HCT116 (cell line): ENCODE results near the gene MED23. TPM values are rescaled to one million over a fixed set of nuclear protein-coding genes. Genes with fewer than 3 reads are reported as not detected.

Experiments used
- ATAC-seq: fragments of 200-7000 bp; cut with Tn5 transposase; 2 replicates; pipeline ENCODE4 v1.9.1; 2020; ENCODE audit warnings: mild to moderate bottlenecking, moderate library complexity
- BruUV-seq: library from RNA; stranded (reverse); fragments of 400-500 nt; replicated peaks from 2 replicates; lab custom pipeline; 2021; lab: Mats Ljungman, UMichigan
- CTCF ChIA-PET: fragments of 300-600 bp; sonication (Branson Sonifier 250); formaldehyde crosslinking; loops from one replicate; lab custom pipeline; 2021; ENCODE audit warnings: antibody characterized with exemption; lab: Charles Lee
- POLR2A ChIA-PET: fragments of 300-600, 350-600 bp; sonication (Branson Sonifier 250); formaldehyde crosslinking; loops from one replicate; lab custom pipeline; 2021; ENCODE audit warnings: antibody characterized with exemption; lab: Charles Lee
- RAD21 ChIA-PET, 2 experiments: fragments of 300-600 bp; sonication (Branson Sonifier 250); formaldehyde crosslinking; loops; one replicate each; lab custom pipeline; 2023; ENCODE audit warnings: low total read pairs in 2 of 2; ENCODE audit not compliant: uncharacterized antibody in 2 of 2, unreplicated experiment in 2 of 2, low non-redundant PET in 1 of 2; lab: Charles Lee
- DNase-seq: peaks from one replicate; pipeline ENCODE4 v3.0.0-alpha.2; 2010; ENCODE audit warnings: low read depth, low spot score
- H2AFZ ChIP-seq: fragments of 200-600 bp; shearing (Covaris generic), sonication (generic); 2 replicates; pipeline ENCODE4 v1.6.1; 2017; ENCODE audit warnings: low read depth, mixed run types, mixed read lengths, antibody characterized with exemption, low read length; ENCODE audit not compliant: poor library complexity, severe bottlenecking
- H3K27ac ChIP-seq: 2 replicates; pipeline ENCODE4 v1.5.1; 2012; ENCODE audit warnings: low read depth, low read length
- H3K27me3 ChIP-seq: fragments of 200-600 bp; sonication (generic); 2 replicates; pipeline ENCODE4 v1.6.1; 2016; ENCODE audit warnings: mixed run types, low read length, mixed read lengths; ENCODE audit not compliant: insufficient read depth
- H3K36me3 ChIP-seq, 2 experiments: fragments of 200-500 bp in 1 of 2; fragments of 200-600 bp in 1 of 2; sonication (Bioruptor generic) in 1 of 2; sonication (generic) in 1 of 2; 2 replicates each; pipeline versions ENCODE4 v1.5.1 to v1.6.1; 2014 to 2016; ENCODE audit warnings: low read length in 2 of 2, inconsistent platforms in 1 of 2, mixed read lengths in 1 of 2, mixed run types in 1 of 2; ENCODE audit not compliant: insufficient read depth in 2 of 2, control insufficient read depth in 1 of 2
- H3K4me1 ChIP-seq, 2 experiments: fragments of 200-600 bp in 1 of 2; sonication (generic) in 1 of 2; 2 replicates each; pipeline versions ENCODE4 v1.5.1 to v1.6.1; 2012 to 2017; ENCODE audit warnings: low read length in 2 of 2, inconsistent platforms in 1 of 2, mild to moderate bottlenecking in 1 of 2, mixed read lengths in 1 of 2, mixed run types in 1 of 2, moderate library complexity in 1 of 2; ENCODE audit not compliant: insufficient read depth in 2 of 2, control insufficient read depth in 1 of 2
- H3K4me2 ChIP-seq: fragments of 200-600 bp; sonication (generic); 2 replicates; pipeline ENCODE4 v1.6.1; 2017; ENCODE audit warnings: mixed run types, low read length, mixed read lengths
- H3K4me3 ChIP-seq, 2 experiments: fragments of 200-600 bp in 1 of 2; sonication (generic) in 1 of 2; replicated peaks in 1 of 2; 2 replicates each; pipeline ENCODE4 v1.5.1; 2011 to 2016; ENCODE audit warnings: low read length in 2 of 2, control low read depth in 1 of 2, low read depth in 1 of 2, mild to moderate bottlenecking in 1 of 2, mixed read lengths in 1 of 2, mixed run types in 1 of 2
- H3K79me2 ChIP-seq: fragments of 200-600 bp; sonication (generic); 2 replicates; pipeline ENCODE4 v1.6.1; 2017; ENCODE audit warnings: mild to moderate bottlenecking, mixed run types, low read length, moderate library complexity, mixed read lengths; ENCODE audit not compliant: insufficient read depth
- H3K9ac ChIP-seq: fragments of 200-600 bp; sonication (generic); 2 replicates; pipeline ENCODE4 v1.6.1; 2016; ENCODE audit warnings: low read length, mixed read lengths
- H3K9me2 ChIP-seq: fragments of 200-600 bp; sonication (generic), shearing (Covaris generic); 2 replicates; pipeline ENCODE4 v1.6.1; 2017; ENCODE audit warnings: mixed run types, mild to moderate bottlenecking, moderate library complexity; ENCODE audit not compliant: insufficient read depth
- H3K9me3 ChIP-seq, 2 experiments: fragments of 200-500 bp in 1 of 2; fragments of 200-600 bp in 1 of 2; sonication (Bioruptor generic) in 1 of 2; sonication (generic) in 1 of 2; 2 replicates each; pipeline ENCODE4 v1.6.1; 2014 to 2017; ENCODE audit warnings: low read length in 2 of 2, mixed read lengths in 2 of 2, inconsistent platforms in 1 of 2, low read depth in 1 of 2, mild to moderate bottlenecking in 1 of 2, mixed run types in 1 of 2, moderate library complexity in 1 of 2; ENCODE audit not compliant: control insufficient read depth in 1 of 2, insufficient read depth in 1 of 2
- H4K20me1 ChIP-seq: fragments of 200-600 bp; sonication (generic), shearing (Covaris generic); 2 replicates; pipeline ENCODE4 v1.6.1; 2017; ENCODE audit warnings: mixed run types, mild to moderate bottlenecking, moderate library complexity; ENCODE audit not compliant: insufficient read depth
- CBX3 ChIP-seq: IDR thresholded peaks from 2 replicates; pipeline ENCODE4 v1.6.1; 2012; ENCODE audit warnings: low read depth
- CTCF ChIP-seq, 3 experiments: fragments of 200-600 bp in 1 of 3; sonication (generic) in 1 of 3; IDR thresholded peaks in 2 of 3; conservative IDR thresholded peaks in 1 of 3; 2 replicates each; pipeline ENCODE4 v1.5.1; 2012 to 2017; ENCODE audit warnings: low read depth in 2 of 3, low read length in 2 of 3, antibody characterized with exemption in 1 of 3, borderline replicate concordance in 1 of 3, control low read depth in 1 of 3, mild to moderate bottlenecking in 1 of 3, mixed read lengths in 1 of 3, mixed run types in 1 of 3, moderate library complexity in 1 of 3; ENCODE audit not compliant: insufficient read depth in 1 of 3
- EGR1 ChIP-seq: IDR thresholded peaks from 2 replicates; pipeline ENCODE4 v1.6.1; 2012; ENCODE audit warnings: low read depth
- EZH2phosphoT487 ChIP-seq: fragments of 200-600 bp; IDR thresholded peaks from 2 replicates; pipeline ENCODE4 v1.6.1; 2018; ENCODE audit warnings: antibody characterized with exemption, borderline replicate concordance
- FOSL1 ChIP-seq: IDR thresholded peaks from 2 replicates; pipeline ENCODE4 v1.6.1; 2012; ENCODE audit warnings: low read depth
- MAX ChIP-seq: IDR thresholded peaks from 2 replicates; pipeline ENCODE4 v1.6.1; 2012
- POLR2A ChIP-seq: IDR thresholded peaks from 2 replicates; pipeline ENCODE4 v1.7.0; 2011; ENCODE audit warnings: borderline replicate concordance; ENCODE audit not compliant: insufficient read depth, insufficient read length; ENCODE audit errors: extremely low read depth
- RAD21 ChIP-seq: IDR thresholded peaks from 2 replicates; pipeline ENCODE4 v1.6.1; 2012; ENCODE audit warnings: low read depth, mild to moderate bottlenecking
- REST ChIP-seq: IDR thresholded peaks from 2 replicates; pipeline ENCODE4 v1.6.1; 2012; ENCODE audit warnings: low read depth
- SIN3A ChIP-seq: IDR thresholded peaks from 2 replicates; pipeline ENCODE4 v1.6.1; 2012; ENCODE audit warnings: low read depth
- TCF7L2 ChIP-seq: IDR thresholded peaks from 2 replicates; pipeline ENCODE4 v1.7.0; 2011; ENCODE audit warnings: borderline replicate concordance, inconsistent platforms; ENCODE audit not compliant: insufficient read depth, insufficient read length; ENCODE audit errors: extremely low read depth
- YY1 ChIP-seq: IDR thresholded peaks from 2 replicates; pipeline ENCODE4 v1.6.1; 2011; ENCODE audit warnings: low read length, low read depth, moderate library complexity, mild to moderate bottlenecking; ENCODE audit not compliant: insufficient replicate concordance; ENCODE audit errors: extremely low read depth
- ZFX ChIP-seq: fragments of 450-650 bp; IDR thresholded peaks from 2 replicates; pipeline ENCODE4 v1.6.1; 2017
- intact Hi-C: fragments of 100-400 bp; cut with micrococcal nuclease; formaldehyde crosslinking; loops from 2 replicates; pipeline ENCODE4 v1.10.0; 2022
- total RNA-seq: library from RNA; stranded (reverse); gene quantifications from one replicate; pipeline ENCODE4 v1.2.1, GENCODE V29; 2021; ENCODE audit not compliant: unreplicated experiment

MED23 gene
- total RNA-seq, 1 experiment from 2014 or later, result 17.2 TPM

DNA sequence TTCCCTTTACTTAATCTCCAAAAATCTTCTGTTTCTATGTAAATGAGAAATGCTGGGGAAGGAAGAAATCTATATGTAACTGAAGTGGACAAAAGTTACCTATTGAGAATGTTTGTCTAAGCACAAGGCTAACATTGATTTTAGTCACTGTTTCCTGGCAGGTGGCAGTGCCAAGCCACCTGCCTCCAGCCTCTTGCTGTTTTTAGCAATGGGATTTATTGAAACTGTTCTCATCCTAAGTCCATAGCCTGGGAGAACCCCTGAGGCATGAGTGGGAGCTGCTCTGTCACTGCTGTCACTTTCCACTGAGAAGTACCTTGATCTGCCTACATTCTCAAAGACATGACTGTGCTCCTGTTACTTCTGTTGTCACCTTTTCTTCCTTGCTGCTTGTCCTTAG is 23.7 kb upstream of the MED23 start:
- CTCF ChIA-PET, result no interaction called here
- DNase-seq, result no peak
- RAD21 ChIA-PET, result no interaction called here

More for the DNA sequence above, 23.7 kb upstream of the MED23 start:
- Histone ChIP-seq H3K9ac (no peak overlapping the region), H3K4me1 (peaks cover 0 to 4% of the 10 kb centered on the region in 2 experiments; a peak in 1 of 4 replicates), H3K27ac (no peak overlapping the region), H3K4me3 (no peak overlapping the region), H3K9me3 (no peaks in the 10 kb centered on the region), H3K9me2 (no peaks in the 10 kb centered on the region), H3K4me2 (no peak overlapping the region), H2AFZ (no peak overlapping the region), H4K20me1 (no peaks in the 10 kb centered on the region), H3K79me2 (no peaks in the 10 kb centered on the region), H3K36me3 (no peaks in the 10 kb centered on the region), H3K27me3 (no peaks in the 10 kb centered on the region)
- no peak for ATAC-seq
- TF ChIP-seq POLR2A (no peak), MAX (no peak), SIN3A (no peak), FOSL1 (no peak), YY1 (no peak), RAD21 (no peak), TCF7L2 (no peak), EZH2phosphoT487 (no peak), REST (no peak), CTCF (IDR thresholded peaks at IDR 0.05 in 2 of 3, conservative IDR thresholded peaks at IDR 0.05 in 1 of 3; ENCODE audit: borderline replicate concordance in 1 of 3, insufficient read depth in 1 of 3, low read depth in 2 of 3, low read length in 2 of 3) (no peak), CBX3 (no peak), ZFX (no peak), EGR1 (no peak)
- no TSS peak for BruUV-seq
- intact Hi-C loops, result no loop called here
- POLR2A ChIA-PET, result no interaction called here
